GM04503 (cell line): Measurements from ENCODE around the gene DERA.
"Not testable (repeated sequence)": the region's sequence is repeated elsewhere in the genome, so short reads cannot be mapped to it uniquely, and the experiment has no call there.

Experiments used
- DNase-seq: peaks from one replicate; pipeline ENCODE4 v3.0.0-alpha.2; 2012; ENCODE audit warnings: low read depth

DERA gene

DNA sequence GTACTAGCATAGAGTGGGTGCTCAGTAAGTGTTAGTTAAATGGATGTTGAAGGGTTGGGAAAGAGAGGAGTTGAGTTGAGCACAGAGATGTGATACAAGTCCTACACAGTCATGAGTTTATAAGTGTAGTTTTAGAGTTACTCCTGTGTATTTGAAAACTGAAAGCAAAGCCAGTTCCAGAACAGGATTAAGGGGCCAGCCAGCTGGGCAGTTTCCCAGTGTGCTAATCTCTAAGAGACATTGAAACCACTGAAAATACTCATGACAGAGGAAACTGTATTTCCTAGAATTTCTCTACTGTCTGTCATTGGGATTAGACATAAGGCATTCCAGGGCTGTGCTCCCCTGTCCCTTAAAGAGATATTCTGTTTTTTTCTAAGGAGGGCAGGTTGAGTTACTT, 101.0 kb downstream of the DERA start:
- DNase-seq, result no peak

GRCh38 chr12:16013722-16014121, 102.6 kb downstream of the DERA start:
- DNase-seq, result not testable (repeated sequence)

DNA sequence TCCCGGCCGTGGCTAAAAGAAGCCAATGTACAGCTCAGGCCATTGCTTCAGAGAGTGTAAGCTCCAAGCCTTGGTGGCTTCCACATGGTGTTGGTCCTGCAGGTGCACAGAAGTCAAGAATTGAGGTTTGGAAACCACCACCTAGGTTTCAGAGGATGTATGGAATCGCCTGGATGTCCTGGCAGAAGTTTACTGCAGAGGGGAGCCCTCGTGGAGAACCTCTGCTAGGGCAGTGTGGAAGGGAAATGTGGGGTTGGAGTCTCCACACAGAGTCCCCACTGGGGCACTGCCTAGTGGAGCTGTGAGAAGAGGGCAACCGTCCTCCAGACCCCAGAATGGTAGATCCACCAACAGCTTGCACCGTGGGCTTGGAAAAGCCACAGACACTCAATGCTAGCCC, 103.3 kb downstream of the DERA start:
- not testable (repeated sequence) for DNase-seq

- DNase-seq, result no peak
Observed at GRCh38 chr12:16016748-16017147, 105.6 kb downstream of the DERA start.

DNA sequence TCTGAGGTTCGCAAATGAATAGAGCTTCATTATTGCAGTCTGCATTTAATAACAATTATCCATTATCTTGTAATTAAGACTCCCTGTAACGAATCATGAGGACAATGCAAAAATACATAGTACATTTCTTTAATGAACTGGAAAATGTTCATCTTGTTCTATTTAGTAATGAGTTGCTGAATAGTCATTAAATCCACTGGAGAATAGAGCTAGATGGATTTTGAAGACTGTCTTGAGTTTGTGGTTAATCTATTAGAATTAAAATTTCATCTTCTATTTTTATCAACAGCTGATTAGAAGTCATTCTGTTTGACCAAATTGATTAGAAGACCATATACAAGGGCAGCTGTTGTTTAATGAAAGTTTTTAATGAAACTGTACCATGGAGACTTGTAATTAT, 107.2 kb downstream of the DERA start:
- no peak for DNase-seq

- DNase-seq, result no peak
Observed at GRCh38 chr12:16019136-16019535, 108.0 kb downstream of the DERA start.

DNA sequence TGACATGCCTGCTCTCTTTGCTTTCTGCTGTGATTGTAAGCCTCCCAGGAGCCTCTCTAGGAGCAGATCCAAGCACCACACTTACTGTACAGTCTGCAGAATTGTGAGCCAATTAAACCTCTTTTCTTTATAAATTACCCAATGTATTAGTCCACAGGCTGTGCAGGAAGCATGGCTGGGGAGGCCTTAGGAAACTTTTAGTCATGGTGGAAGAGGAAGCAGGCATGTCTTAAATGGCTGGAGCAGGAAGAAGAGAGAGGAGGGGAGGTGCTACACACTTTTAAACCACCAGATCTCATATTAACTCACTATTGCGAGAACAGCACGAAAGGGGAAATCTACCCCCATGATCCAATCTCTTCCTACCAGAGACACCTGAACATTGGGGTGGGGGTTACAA, 108.9 kb downstream of the DERA start:
- DNase-seq, result no peak

DNA sequence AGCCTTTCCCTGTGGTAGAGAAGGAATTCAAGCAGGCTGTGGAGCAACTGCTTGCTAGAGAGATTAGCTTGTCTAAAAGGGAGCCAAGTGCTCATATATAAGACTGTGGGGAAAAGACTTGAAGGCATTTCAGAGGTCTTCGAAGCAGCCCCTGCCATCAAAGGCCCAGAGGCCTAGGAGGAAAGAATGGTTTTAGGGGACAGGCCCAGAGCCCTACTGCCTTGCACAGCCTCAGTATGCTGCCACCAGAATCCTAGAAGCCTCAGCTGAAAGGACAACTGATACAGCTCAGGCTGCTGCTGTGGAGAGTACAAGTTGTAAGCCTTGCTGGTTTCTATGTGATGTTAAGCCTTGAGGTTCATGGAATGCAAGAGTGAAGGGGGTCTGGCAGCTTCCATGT, 109.9 kb downstream of the DERA start:
- DNase-seq, result no peak

GRCh38 chr12:16021676-16022075, 110.5 kb downstream of the DERA start:
- no peak for DNase-seq

- no peak for DNase-seq
Observed at GRCh38 chr12:16027002-16027401, 115.9 kb downstream of the DERA start.

DNA sequence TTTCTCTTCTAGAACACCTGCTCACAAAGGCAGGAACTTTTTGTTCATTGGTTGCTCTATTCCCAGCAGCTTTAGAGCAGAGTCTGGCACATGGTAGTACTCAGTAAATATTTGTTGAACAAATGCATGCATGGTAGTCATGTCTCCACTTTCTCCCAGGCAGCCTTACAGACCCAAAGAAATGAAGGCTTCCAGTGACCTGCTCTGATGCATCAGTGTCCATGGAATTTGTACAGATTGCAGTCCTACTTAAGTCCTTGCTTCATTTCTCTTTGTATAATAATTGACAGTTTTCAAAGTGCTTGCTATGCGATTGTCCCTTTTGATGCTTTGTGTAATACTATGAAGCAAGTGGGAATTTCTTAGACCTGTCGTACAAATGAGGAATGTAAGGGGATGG, 119.6 kb downstream of the DERA start:
- DNase-seq, result no peak

DNA sequence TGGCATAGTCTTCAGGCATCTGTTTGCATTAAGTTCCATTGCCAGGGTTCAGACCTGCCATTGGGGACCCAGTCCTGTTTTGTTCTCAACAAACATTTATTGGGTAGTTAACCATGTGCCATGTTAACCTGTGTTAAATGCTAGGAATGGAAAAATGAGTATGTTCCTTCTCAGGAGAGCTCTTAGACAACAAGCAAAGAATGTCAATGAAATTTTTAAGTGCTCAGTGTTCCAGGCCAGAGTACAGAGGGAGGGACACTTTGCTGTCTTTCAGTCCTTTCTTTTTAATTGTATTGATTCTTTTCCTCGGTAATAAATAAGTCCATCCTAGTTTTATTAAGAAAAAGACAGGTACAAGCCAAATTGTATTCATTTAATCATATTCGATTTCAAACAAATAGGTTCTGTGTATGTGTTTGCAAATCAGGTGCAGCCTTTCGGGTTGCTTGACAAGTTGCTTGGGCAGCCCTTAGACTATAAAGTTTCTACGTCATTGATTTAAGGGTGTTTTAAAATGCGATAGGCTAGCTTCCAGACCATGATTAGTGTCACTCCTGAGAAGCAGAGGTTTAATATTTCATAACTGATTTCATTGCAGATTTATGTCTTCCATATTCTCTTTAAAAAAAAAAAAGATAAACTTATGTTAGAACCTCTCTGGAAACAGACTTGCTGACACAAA, 123.1 kb downstream of the DERA start:
- no peak for DNase-seq

DNA sequence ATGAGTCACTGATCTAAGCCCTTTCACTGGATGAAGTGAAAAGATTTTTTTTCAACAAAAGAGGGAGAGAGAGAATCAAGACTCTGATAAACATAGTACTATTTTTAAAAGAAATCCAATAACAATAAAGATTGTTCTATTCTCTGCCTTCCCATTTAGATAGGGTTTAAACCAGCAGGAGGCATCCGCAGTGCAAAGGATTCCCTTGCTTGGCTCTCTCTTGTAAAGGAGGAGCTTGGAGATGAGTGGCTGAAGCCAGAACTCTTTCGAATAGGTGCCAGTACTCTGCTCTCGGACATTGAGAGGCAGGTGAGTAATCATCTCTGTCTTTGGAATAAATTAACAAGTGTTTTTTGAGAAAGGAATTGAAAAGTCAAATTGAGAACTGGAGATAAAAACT, 124.9 kb downstream of the DERA start:
- no peak for DNase-seq

GRCh38 chr12:16037533-16037932, 126.4 kb downstream of the DERA start:
- DNase-seq, result no peak

GRCh38 chr12:16043480-16043879, 132.3 kb downstream of the DERA start:
- DNase-seq, result no peak

DNA sequence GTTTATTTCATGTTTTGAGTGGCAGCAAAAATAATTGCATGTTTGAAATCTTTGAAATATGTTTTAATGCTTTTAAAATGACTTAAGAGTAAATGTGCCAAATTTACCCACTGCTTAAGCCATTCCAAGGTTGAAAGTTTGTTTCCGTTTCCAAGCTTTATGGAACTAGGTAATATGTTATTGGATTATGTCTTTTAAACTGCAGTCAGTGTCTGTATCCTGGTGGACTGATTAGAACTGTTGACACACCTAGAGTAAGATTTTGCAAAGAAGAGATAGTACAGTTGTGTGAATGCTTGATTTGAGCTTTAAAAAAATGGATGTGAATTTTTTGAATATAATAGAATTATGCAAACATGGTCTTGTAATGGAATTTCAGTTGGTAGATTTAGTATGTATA, 135.1 kb downstream of the DERA start:
- no peak for DNase-seq

DNA sequence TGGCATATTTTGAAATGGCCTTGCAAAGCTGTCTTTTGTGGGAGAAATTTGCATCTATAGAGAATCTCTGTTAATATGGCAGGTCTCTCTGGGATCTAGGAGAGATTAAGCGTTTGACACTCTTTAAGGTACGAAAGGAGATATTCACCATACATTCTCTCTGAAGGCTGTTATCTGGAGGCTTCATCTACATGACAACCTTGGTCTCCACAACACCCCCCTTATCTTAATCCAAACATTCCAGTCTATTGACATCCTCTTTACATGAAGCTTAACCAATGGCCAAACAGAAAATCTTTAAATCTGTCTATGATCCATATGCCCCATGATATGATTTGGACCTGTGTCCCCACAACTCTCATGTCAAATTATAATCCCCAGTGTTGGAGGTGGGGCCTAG, 137.4 kb downstream of the DERA start:
- no peak for DNase-seq

- DNase-seq, result no peak
Observed at GRCh38 chr12:16056910-16057309, 145.8 kb downstream of the DERA start.

DNA sequence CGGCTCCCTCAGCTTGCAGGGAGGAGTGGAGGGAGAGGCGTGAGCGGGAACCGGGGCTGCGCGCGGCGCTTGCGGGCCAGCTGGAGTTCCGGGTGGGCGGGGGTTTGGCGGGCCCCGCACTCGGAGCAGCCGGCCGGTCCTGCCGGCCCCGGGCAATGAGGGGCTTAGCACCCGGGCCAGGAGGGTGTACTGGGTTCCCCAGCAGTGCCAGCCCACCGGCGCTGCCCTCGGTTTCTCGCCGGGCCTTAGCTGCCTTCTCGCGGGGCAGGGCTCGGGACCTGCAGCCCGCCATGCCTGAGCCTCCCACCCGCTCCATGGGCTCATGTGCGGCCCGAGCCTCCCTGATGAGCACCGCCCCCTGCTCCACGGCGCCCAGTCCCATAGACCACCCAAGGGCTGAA, 146.2 kb downstream of the DERA start:
- DNase-seq, result not testable (repeated sequence)

DNA sequence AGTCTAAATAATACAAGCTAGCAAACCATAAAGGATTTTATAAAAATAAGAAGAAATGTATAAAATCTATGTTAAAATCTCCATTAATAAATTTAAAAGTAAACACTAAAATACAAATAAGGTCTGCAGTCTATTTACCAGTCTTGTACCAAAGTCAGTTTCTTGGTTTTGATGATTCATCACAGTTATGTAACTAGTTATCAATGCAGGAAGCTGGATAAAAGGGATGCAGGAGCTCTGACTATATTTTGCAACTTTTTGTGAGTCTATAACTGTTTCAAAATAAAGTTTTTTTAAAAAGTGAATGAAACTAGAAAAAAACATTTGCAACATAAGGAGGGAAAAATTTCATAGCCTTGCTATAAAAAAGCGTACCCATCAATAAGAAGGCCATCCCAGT, 151.5 kb downstream of the DERA start:
- no peak for DNase-seq

DNA sequence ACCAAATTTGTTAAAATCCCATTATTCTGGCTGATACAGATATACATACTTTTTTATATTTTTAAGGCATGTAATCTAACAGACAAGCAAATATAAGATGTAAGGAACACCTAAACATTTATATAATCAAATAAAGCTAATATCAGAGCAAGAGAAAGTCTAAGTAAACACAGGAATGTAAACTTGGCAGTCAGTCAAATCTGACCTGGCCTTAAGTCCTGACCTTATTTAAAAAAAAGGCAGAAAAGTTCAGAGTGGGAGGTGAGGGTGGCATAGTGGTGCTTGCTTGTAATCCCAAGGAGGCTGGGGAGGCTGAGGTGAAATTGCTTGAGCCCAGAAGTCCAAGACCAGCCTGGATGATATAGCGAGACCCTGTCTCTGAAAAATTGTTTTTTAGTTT, 152.6 kb downstream of the DERA start:
- no peak for DNase-seq

DNA sequence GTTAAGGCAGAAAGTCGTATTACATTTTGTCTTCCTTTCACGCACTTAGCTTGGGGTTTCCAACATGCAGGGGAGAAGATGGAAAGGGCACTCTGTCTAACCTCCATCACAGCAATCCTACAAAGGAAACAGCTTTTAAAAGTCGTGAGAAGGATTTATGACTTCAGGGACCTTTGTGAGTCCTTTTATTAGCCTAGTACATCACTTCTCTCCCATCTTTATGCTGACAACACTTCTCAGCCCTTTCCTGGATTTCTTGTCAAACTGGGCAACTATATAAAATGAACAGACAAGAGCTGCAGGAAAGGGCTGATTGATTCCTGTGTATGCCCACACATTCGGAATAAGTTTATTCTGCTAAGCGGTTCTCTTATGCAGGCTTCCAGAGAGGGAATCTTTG, 159.0 kb downstream of the DERA start:
- DNase-seq, result no peak

DNA sequence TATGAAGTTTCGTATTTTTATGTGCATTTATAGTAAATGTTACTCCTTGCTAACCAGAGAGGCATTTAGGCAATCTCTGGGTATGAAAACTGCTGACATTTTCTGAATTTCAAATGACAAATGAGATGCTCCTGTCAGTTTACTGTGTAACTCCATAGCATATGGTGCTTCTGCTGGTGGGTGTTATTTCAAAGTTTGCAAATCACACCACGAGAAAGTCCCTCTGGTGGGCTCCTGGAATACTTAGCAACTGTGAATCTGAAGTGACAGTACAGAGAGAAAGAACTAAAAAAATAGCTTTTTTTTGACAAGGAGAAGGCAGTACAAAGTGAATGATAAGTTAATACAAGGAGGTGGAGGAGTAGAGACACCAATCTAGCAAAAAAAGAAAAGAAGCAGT, 161.5 kb downstream of the DERA start:
- DNase-seq, result no peak

DNA sequence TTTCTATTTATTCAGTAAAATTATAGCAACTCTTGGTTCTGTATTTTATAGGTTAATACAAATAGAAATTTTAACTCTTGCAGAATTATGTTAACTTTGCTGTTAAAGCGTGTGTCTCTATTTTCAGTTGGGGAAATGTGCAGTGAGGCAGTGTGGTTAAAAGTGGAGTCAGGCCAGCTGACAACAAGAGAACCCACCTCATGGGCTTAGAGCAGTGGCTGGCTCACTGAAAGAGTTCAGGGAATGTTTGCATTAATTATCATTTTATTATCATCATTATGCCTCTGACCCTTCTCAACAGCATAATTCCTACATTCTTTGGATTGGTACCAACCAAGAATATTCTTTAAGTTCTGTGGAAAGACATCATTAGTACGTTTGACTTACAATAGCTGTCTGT, 163.8 kb downstream of the DERA start:
- DNase-seq, result no peak

DNA sequence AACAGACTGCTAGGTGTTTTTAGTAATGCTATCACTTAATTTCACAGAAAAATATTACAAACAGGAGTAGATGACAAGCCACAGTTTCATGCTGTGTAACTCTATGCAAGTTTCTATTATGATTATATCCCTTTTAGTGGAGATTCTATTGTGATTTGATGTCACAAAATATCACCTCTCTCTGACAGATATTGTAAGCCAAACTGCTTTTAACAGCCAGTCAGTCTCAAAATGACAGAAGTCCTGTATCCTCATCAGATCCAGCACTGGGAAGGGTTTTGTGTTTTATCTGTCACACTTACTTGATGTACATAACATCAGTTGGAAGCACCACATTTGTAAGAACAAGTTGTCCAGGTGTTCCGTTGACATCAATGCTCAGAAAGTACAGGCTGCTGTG, 164.8 kb downstream of the DERA start:
- DNase-seq, result no peak
